OCI-LY7 (cell line): ENCODE results near the gene PAK1. TPM values are rescaled to one million over a fixed set of nuclear protein-coding genes. Genes with fewer than 3 reads are reported as not detected.

ENCODE experiments used
- BruUV-seq: library from RNA; stranded (reverse); fragments of 400-500 nt; replicated peaks from 2 replicates; lab custom pipeline; 2021; lab: Mats Ljungman, UMichigan
- CTCF ChIA-PET: fragments of 300-600 bp; sonication (Branson Sonifier 250); formaldehyde crosslinking; loops from one replicate; lab custom pipeline; 2022; ENCODE audit warnings: antibody characterized with exemption; ENCODE audit not compliant: unreplicated experiment; lab: Charles Lee
- POLR2A ChIA-PET: fragments of 300-600 bp; sonication (Branson Sonifier 250); formaldehyde crosslinking; loops from one replicate; lab custom pipeline; 2022; ENCODE audit warnings: antibody characterized with exemption; lab: Charles Lee
- DNase-seq: peaks from one replicate; pipeline ENCODE4 v3.0.0-alpha.2; 2015; ENCODE audit warnings: low spot score
- H2AFZ ChIP-seq: fragments of 200-600 bp; sonication (generic), shearing (Covaris generic); 2 replicates; pipeline ENCODE4 v1.6.1; 2014; ENCODE audit warnings: mild to moderate bottlenecking, antibody characterized with exemption, low read length, moderate library complexity
- H3K27ac ChIP-seq: fragments of 200-600 bp; sonication (generic); 2 replicates; pipeline ENCODE4 v1.5.1; 2014; ENCODE audit warnings: mixed run types, low read depth, mild to moderate bottlenecking, moderate library complexity, low read length, inconsistent platforms; ENCODE audit not compliant: poor library complexity, severe bottlenecking
- H3K36me3 ChIP-seq: fragments of 200-600 bp; sonication (generic); 2 replicates; pipeline ENCODE4 v1.6.1; 2014; ENCODE audit warnings: mild to moderate bottlenecking, antibody characterized with exemption, low read length, moderate library complexity, mixed read lengths; ENCODE audit not compliant: insufficient read depth
- H3K4me1 ChIP-seq: fragments of 200-600 bp; sonication (generic); 2 replicates; pipeline ENCODE4 v1.5.1; 2014; ENCODE audit warnings: mild to moderate bottlenecking, low read length; ENCODE audit not compliant: insufficient read depth, poor library complexity, severe bottlenecking
- H3K4me2 ChIP-seq: fragments of 200-600 bp; sonication (generic); 2 replicates; pipeline ENCODE4 v1.6.1; 2014; ENCODE audit warnings: mild to moderate bottlenecking, low read length
- H3K4me3 ChIP-seq: fragments of 200-600 bp; sonication (generic); 2 replicates; pipeline ENCODE4 v1.5.1; 2014; ENCODE audit warnings: mild to moderate bottlenecking, low read depth, low read length; ENCODE audit not compliant: poor library complexity, severe bottlenecking
- H3K79me2 ChIP-seq: fragments of 200-600 bp; sonication (generic); 2 replicates; pipeline ENCODE4 v1.6.1; 2016; ENCODE audit warnings: low read depth, mild to moderate bottlenecking, low read length, moderate library complexity, mixed read lengths; ENCODE audit not compliant: insufficient read depth
- H3K9me2 ChIP-seq: fragments of 200-600 bp; sonication (generic); 2 replicates; pipeline ENCODE4 v1.6.1; 2016; ENCODE audit warnings: mild to moderate bottlenecking, low read length, mixed read lengths; ENCODE audit not compliant: insufficient read depth
- H3K9me3 ChIP-seq: fragments of 200-600 bp; sonication (generic); 2 replicates; pipeline ENCODE4 v1.6.1; 2014; ENCODE audit warnings: mild to moderate bottlenecking, mixed run types, low read length, mixed read lengths
- H4K20me1 ChIP-seq: fragments of 200-600 bp; sonication (generic); 2 replicates; pipeline ENCODE4 v1.6.1; 2014; ENCODE audit warnings: mild to moderate bottlenecking, antibody characterized with exemption, low read length, moderate library complexity, mixed read lengths; ENCODE audit not compliant: insufficient read depth
- CTCF ChIP-seq: fragments of 200-600 bp; sonication (generic); conservative IDR thresholded peaks from 2 replicates; pipeline ENCODE4 v1.5.1; 2014; ENCODE audit warnings: mild to moderate bottlenecking, antibody characterized with exemption, low read length, moderate library complexity, mixed read lengths
- EZH2phosphoT487 ChIP-seq: fragments of 200-600 bp; sonication (generic); IDR thresholded peaks from 2 replicates; pipeline ENCODE4 v1.6.1; 2018; ENCODE audit warnings: low read depth, borderline replicate concordance, mild to moderate bottlenecking, mixed run types, antibody characterized with exemption, low read length, moderate library complexity, mixed read lengths
- intact Hi-C: fragments of 100-400 bp; cut with micrococcal nuclease; formaldehyde crosslinking; loops from one replicate; pipeline ENCODE4 v1.10.0; 2022; ENCODE audit not compliant: unreplicated experiment
- total RNA-seq, 2 experiments: library from RNA; depleted of rRNA in 1 of 2; stranded (reverse); fragments of >200 nt in 1 of 2; shearing (Covaris generic) in 1 of 2; gene quantifications; 2 replicates each; pipeline ENCODE4 v1.2.3, GENCODE V29; 2014 to 2022

Gene PAK1
- total RNA-seq, 2 experiments from 2014 or later = 1.0 to 3.4 TPM

GRCh38 chr11:77519847-77520246 lies 46.0 kb upstream of the PAK1 start:
- intact Hi-C loops = no loop called here
- TF ChIP-seq CTCF (no peak), EZH2phosphoT487 (no peak)
- BruUV-seq = no TSS peak

GRCh38 chr11:77518471-77518870 lies 44.6 kb upstream of the PAK1 start:
- H3K27ac ChIP-seq = no peak overlapping the region
- H3K9me2 ChIP-seq = no peaks in the 10 kb centered on the region
- no peak overlapping the region for H3K4me2 ChIP-seq
- no peak for TF ChIP-seq EZH2phosphoT487
- TF ChIP-seq CTCF = no peak
- ChIA-PET POLR2A (no interaction called here), CTCF (no interaction called here)
- no peak for DNase-seq
- H4K20me1 ChIP-seq = no peaks in the 10 kb centered on the region
- H2AFZ ChIP-seq = no peak overlapping the region
- H3K4me1 ChIP-seq = no peaks in the 10 kb centered on the region
- BruUV-seq = no TSS peak
- no peaks in the 10 kb centered on the region for H3K79me2 ChIP-seq
- H3K36me3 ChIP-seq = no peaks in the 10 kb centered on the region
- no peaks in the 10 kb centered on the region for H3K9me3 ChIP-seq
- intact Hi-C loops = no loop called here
- H3K4me3 ChIP-seq = no peak overlapping the region

More at GRCh38 chr11:77519847-77520246, 46.0 kb upstream of the PAK1 start:
- Histone ChIP-seq H3K27ac (no peak overlapping the region), H3K9me3 (no peaks in the 10 kb centered on the region), H3K79me2 (no peaks in the 10 kb centered on the region), H3K4me2 (no peak overlapping the region), H4K20me1 (no peaks in the 10 kb centered on the region), H3K36me3 (no peaks in the 10 kb centered on the region), H3K4me3 (no peak overlapping the region), H3K9me2 (no peaks in the 10 kb centered on the region), H2AFZ (no peak overlapping the region), H3K4me1 (no peaks in the 10 kb centered on the region)
- ChIA-PET CTCF (no interaction called here), POLR2A (no interaction called here)
- DNase-seq = no peak

- no peaks in the 10 kb centered on the region for H3K9me3 ChIP-seq
- TF ChIP-seq EZH2phosphoT487 (no peak), CTCF (no peak)
- no peak overlapping the region for H3K4me3 ChIP-seq
- H3K36me3 ChIP-seq = no peaks in the 10 kb centered on the region
- ChIA-PET POLR2A (no interaction called here), CTCF (no interaction called here)
- H3K27ac ChIP-seq = no peak overlapping the region
- no peaks in the 10 kb centered on the region for H3K9me2 ChIP-seq
- H3K79me2 ChIP-seq = no peaks in the 10 kb centered on the region
- intact Hi-C loops = no loop called here
- no peak overlapping the region for H2AFZ ChIP-seq
- H3K4me2 ChIP-seq = no peak overlapping the region
- DNase-seq = no peak
- BruUV-seq = no TSS peak
- no peaks in the 10 kb centered on the region for H3K4me1 ChIP-seq
- H4K20me1 ChIP-seq = no peaks in the 10 kb centered on the region
Measured at GRCh38 chr11:77517753-77518152, 43.9 kb upstream of the PAK1 start.
